SU-DHL-6 (cell line): ENCODE results near the gene CACNG7.

Source experiments
- CTCF ChIP-seq: fragments of 200-600 bp; sonication (generic); IDR thresholded peaks from one replicate; pipeline ENCODE4 v1.5.1; 2017; ENCODE audit warnings: antibody characterized with exemption, mild to moderate bottlenecking, low read length, moderate library complexity; ENCODE audit not compliant: insufficient read depth, poor library complexity, severe bottlenecking
- EZH2phosphoT487 ChIP-seq: fragments of 200-600 bp; sonication (generic), shearing (Covaris generic); conservative IDR thresholded peaks from 2 replicates; pipeline ENCODE4 v1.6.1; 2018; ENCODE audit warnings: mild to moderate bottlenecking, antibody characterized with exemption, low read length, moderate library complexity, mixed read lengths

GRCh38 chr19:53944933-53945332 is 35.9 kb downstream of the CACNG7 start:
- TF ChIP-seq CTCF = no peak
- no peak for TF ChIP-seq EZH2phosphoT487
